ENCODE data around the gene HIPK2.

The HIPK2 gene

GRCh38 chr7:139536152-139536551, 241.6 kb downstream of the HIPK2 start:
- Histone ChIP-seq H3K4me3 (IDR thresholded peaks at IDR 0.05; ENCODE audit: insufficient read depth, low read depth, low read length) (no peak overlapping the region), H3K27me3 (ENCODE audit: insufficient read depth, low read depth) (no peaks in the 10 kb centered on the region), H3K79me2 (ENCODE audit: insufficient read depth, low read depth) (no peaks in the 10 kb centered on the region), H3K36me3 (ENCODE audit: insufficient read depth) (no peaks in the 10 kb centered on the region), H3K27ac (no peak overlapping the region), H2AFZ (ENCODE audit: low read depth) (no peak overlapping the region), H3K4me2 (no peak overlapping the region), H4K20me1 (ENCODE audit: insufficient read depth) (no peaks in the 10 kb centered on the region), H3K9ac (no peak overlapping the region), H3K4me1 (ENCODE audit: low read depth, poor library complexity, severe bottlenecking) (no peaks in the 10 kb centered on the region)
- no peak for TF ChIP-seq CTCF (conservative IDR thresholded peaks at IDR 0.05; ENCODE audit: low read depth, low read length)

GRCh38 chr7:139534966-139535651, 242.7 kb downstream of the HIPK2 start:
- Histone ChIP-seq H3K79me2 (ENCODE audit: insufficient read depth, low read depth) (no peaks in the 10 kb centered on the region), H3K4me2 (no peak overlapping the region), H3K27me3 (ENCODE audit: insufficient read depth, low read depth) (no peaks in the 10 kb centered on the region), H4K20me1 (ENCODE audit: insufficient read depth) (no peaks in the 10 kb centered on the region), H3K4me3 (IDR thresholded peaks at IDR 0.05; ENCODE audit: insufficient read depth, low read depth, low read length) (no peak overlapping the region), H3K9ac (no peak overlapping the region), H3K4me1 (ENCODE audit: low read depth, poor library complexity, severe bottlenecking) (no peaks in the 10 kb centered on the region), H3K36me3 (ENCODE audit: insufficient read depth) (no peaks in the 10 kb centered on the region), H2AFZ (ENCODE audit: low read depth) (no peak overlapping the region), H3K27ac (no peak overlapping the region)
- TF ChIP-seq CTCF (conservative IDR thresholded peaks at IDR 0.05; ENCODE audit: low read depth, low read length): no peak

GRCh38 chr7:139534096-139534495, 243.7 kb downstream of the HIPK2 start:
- Histone ChIP-seq H2AFZ (ENCODE audit: low read depth) (no peak overlapping the region), H4K20me1 (ENCODE audit: insufficient read depth) (no peaks in the 10 kb centered on the region), H3K9ac (no peak overlapping the region), H3K79me2 (ENCODE audit: insufficient read depth, low read depth) (no peaks in the 10 kb centered on the region), H3K4me3 (IDR thresholded peaks at IDR 0.05; ENCODE audit: insufficient read depth, low read depth, low read length) (no peak overlapping the region), H3K4me1 (ENCODE audit: low read depth, poor library complexity, severe bottlenecking) (no peaks in the 10 kb centered on the region), H3K4me2 (no peak overlapping the region), H3K36me3 (ENCODE audit: insufficient read depth) (no peaks in the 10 kb centered on the region), H3K27me3 (ENCODE audit: insufficient read depth, low read depth) (no peaks in the 10 kb centered on the region), H3K27ac (no peak overlapping the region)
- no peak for TF ChIP-seq CTCF (conservative IDR thresholded peaks at IDR 0.05; ENCODE audit: low read depth, low read length)

GRCh38 chr7:139532636-139533155, 245.1 kb downstream of the HIPK2 start:
- H4K20me1 ChIP-seq (ENCODE audit: insufficient read depth): no peaks in the 10 kb centered on the region
- no peaks in the 10 kb centered on the region for H3K36me3 ChIP-seq (ENCODE audit: insufficient read depth)
- H2AFZ ChIP-seq (ENCODE audit: low read depth): no peak overlapping the region
- no peak overlapping the region for H3K9ac ChIP-seq
- no peaks in the 10 kb centered on the region for H3K27me3 ChIP-seq (ENCODE audit: insufficient read depth, low read depth)
- no peaks in the 10 kb centered on the region for H3K79me2 ChIP-seq (ENCODE audit: insufficient read depth, low read depth)
- no peak overlapping the region for H3K4me2 ChIP-seq
- no peak overlapping the region for H3K4me3 ChIP-seq (IDR thresholded peaks at IDR 0.05; ENCODE audit: insufficient read depth, low read depth, low read length)
- TF ChIP-seq CTCF (conservative IDR thresholded peaks at IDR 0.05; ENCODE audit: low read depth, low read length): no peak
- H3K27ac ChIP-seq: no peak overlapping the region
- no peaks in the 10 kb centered on the region for H3K4me1 ChIP-seq (ENCODE audit: low read depth, poor library complexity, severe bottlenecking)

All from KMS-11 (cell line).